GM20000 (cell line): ENCODE data around the gene MSRB2.

Experiments
- DNase-seq: peaks from one replicate; pipeline ENCODE4 v3.0.0; 2012; ENCODE audit warnings: low spot score
- TF ChIP-seq, protein P1 (sequence below): IDR thresholded peaks from 2 replicates; pipeline ENCODE4 v1.5.1; 2012; ENCODE audit warnings: mild to moderate bottlenecking, control low read depth; ENCODE audit errors: extremely low read depth, missing control alignments

MSRB2 gene

DNA sequence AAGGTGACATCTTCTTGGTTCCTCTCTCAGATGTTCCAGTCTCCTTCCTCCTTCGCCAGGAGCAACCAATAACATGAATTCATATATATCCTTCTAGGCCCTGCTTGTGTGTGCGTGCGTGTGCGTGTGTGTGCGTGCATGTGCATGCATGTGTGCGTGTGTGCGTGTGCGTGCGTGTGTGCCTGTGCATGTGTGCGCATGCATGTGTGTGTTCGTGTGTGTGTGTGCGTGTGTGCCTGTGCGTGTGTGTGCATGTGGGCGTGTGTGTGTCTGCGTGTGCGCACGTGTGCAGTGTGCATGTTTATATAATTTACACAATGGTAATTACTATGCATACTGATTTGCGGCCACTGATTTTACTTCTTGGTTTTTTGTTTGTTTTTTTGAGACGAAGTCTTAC, 52.8 kb downstream of the MSRB2 start:
- no peak for DNase-seq
- TF ChIP-seq, protein P1, sequence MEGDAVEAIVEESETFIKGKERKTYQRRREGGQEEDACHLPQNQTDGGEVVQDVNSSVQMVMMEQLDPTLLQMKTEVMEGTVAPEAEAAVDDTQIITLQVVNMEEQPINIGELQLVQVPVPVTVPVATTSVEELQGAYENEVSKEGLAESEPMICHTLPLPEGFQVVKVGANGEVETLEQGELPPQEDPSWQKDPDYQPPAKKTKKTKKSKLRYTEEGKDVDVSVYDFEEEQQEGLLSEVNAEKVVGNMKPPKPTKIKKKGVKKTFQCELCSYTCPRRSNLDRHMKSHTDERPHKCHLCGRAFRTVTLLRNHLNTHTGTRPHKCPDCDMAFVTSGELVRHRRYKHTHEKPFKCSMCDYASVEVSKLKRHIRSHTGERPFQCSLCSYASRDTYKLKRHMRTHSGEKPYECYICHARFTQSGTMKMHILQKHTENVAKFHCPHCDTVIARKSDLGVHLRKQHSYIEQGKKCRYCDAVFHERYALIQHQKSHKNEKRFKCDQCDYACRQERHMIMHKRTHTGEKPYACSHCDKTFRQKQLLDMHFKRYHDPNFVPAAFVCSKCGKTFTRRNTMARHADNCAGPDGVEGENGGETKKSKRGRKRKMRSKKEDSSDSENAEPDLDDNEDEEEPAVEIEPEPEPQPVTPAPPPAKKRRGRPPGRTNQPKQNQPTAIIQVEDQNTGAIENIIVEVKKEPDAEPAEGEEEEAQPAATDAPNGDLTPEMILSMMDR: no peak

DNA sequence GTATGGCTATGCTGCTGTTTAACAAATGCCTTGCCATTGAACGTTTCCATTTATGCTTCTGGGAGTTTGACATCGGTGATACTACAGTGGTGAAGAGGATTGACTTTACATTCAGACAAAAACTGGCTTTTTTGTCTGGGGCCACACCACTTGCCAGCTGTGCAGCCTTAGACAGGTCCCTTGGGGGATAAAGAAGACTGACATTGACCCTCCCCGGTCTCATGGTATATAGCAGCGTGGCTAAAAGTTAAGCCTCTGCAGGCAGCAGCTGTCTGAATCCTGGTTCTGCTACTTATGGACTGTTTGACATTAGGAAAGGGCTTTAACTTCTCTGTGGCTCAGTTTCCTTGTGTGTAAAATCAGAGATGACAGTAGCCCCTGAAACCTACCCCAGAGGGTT, 54.7 kb downstream of the MSRB2 start:
- TF ChIP-seq, protein P1: no peak
- DNase-seq: no peak

DNA sequence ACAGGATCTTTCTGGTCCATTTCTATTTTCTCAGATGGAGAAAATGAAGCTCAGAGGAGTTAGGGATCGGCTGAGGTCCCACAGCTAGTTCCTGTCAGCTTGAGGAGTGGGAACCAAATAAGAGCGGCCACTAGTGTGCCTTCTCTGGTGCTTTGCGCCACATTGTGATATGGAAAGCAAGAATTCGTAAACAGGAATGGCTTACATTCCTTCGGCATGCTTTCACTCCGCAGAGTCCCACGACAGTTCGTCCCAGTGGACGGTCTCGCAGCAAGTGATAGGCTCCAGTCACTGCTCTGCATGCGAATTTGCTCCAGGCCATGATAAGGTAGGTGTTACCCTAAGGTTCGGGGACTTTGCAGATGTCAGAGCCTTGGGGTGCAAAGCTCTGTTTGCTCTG, 55.2 kb downstream of the MSRB2 start:
- TF ChIP-seq, protein P1: no peak
- no peak for DNase-seq

DNA sequence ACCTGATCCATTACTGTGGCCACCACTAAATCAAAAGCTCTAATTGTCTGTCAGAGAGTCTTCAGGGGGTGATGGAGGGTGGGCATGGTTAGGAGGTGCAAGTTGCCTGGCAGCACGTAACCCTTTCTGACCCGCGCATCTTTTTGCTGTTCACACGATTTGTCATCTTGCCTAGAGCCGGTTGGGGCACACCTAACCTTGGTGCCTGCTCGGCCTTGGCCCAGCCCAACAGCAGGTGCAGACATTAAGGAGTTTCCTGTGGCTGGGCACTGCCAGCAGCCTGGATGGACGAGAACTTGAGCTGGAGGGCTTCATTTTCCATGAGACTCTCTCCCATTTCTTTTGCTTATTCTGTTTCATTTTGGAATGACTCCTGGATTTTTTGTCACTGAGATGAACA, 55.7 kb downstream of the MSRB2 start:
- no peak for DNase-seq
- TF ChIP-seq, protein P1: no peak

DNA sequence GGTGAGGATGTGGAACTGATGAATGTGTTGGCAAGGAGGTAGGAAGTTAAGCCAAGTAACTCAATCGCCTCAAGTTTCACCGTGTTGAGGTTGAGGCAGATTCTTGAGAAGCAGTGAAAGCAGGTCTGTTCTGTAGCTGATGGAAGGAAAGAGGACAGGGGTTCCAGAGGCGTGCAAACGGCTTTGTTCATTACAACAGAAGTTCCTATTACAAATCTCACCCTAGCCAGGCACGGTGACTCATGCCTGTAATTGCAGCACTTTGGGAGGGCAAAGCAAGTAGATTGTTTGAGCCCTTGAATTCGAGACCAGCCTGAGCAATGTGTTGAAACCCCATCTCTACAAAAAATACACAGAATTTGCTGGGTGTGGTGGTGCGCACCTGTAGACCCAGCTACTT, 59.8 kb downstream of the MSRB2 start:
- TF ChIP-seq, protein P1: no peak
- DNase-seq: no peak

DNA sequence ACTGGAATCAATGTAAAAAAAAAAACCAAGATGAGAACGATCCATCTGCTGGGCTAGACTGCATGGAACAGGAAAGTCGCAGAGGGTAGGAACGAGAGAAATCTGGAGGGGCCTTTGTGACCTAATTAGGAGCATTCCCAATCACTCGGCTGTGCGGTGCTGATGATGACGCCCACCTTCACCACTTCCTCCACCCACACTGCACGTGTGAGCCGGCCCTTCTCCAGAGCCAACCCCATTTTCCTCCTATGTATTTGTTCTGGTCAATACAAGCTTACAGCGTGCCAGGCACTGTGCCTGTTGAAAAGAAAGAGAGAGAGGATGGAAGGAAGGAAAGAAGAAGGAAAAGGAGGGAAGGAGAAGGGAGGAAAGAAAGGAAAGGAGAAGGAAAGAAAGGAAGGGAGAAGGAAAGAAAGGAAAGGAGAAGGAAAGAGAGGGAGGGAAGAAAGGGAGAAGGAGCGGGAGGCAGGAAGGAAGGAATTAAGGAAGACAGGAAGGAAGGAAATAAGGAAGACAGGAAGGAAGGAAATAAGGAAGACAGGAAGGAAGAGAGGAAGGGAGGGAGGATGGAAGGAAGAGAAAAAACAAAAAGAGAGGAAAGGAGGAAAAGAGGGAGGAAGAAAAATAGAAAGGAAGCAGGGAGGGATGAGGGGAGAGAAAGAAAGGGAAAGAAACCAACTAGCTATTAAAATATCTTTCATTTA, 61.2 kb downstream of the MSRB2 start:
- TF ChIP-seq, protein P1: no peak
- no peak for DNase-seq

DNA sequence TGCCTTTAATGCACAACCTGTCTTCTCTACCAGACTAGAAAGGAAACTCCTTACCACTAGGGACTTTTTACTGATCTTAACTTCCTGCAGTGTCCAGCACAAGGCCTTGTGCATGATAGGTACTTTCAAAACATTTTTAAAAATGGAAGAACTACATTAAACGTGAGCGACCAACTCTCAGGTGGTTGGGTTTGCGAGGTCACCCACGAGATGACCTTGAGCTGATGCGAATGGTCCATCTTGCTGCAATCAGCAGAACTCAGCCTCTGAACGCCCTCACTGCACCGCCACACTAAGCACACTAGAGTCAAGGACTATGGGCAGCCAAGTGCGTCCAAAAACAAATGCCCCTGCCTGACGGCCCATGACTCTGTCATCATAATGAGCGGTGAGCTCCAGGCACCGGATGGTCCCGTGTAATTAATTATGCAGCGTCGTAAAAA, 61.9 kb downstream of the MSRB2 start:
- peak; percentile 39 for DNase-seq
- TF ChIP-seq, protein P1: no peak
